Measurements from ENCODE around the gene HMG20B.
"Not testable (repeated sequence)": the region's sequence is repeated elsewhere in the genome, so short reads cannot be mapped to it uniquely, and the experiment has no call there.

Gene HMG20B

GRCh38 chr19:3580156-3580934 is 7.6 kb downstream of the HMG20B start:
- ATAC-seq (ENCODE audit: low read depth) (peak; percentile 47; the same call in 2 of the 3 replicates), DNase-seq (ENCODE audit: low spot score) (no peak)
- Histone ChIP-seq H3K9me3 (ENCODE audit: severe bottlenecking) (no peaks in the 10 kb centered on the region), H3K36me3 (ENCODE audit: low read depth) (peaks cover 3% of the 10 kb centered on the region), H3K27me3 (ENCODE audit: insufficient read depth, poor library complexity, severe bottlenecking) (peaks cover 7% of the 10 kb centered on the region), H3K4me3 (ENCODE audit: severe bottlenecking) (no peak overlapping the region), H3K4me1 (ENCODE audit: insufficient read depth, poor library complexity, severe bottlenecking) (no peaks in the 10 kb centered on the region), H3K27ac (ENCODE audit: poor library complexity, severe bottlenecking) (no peak overlapping the region)
- TF ChIP-seq CTCF (IDR thresholded peaks at IDR 0.05; ENCODE audit: poor library complexity, severe bottlenecking): no peak

DNA sequence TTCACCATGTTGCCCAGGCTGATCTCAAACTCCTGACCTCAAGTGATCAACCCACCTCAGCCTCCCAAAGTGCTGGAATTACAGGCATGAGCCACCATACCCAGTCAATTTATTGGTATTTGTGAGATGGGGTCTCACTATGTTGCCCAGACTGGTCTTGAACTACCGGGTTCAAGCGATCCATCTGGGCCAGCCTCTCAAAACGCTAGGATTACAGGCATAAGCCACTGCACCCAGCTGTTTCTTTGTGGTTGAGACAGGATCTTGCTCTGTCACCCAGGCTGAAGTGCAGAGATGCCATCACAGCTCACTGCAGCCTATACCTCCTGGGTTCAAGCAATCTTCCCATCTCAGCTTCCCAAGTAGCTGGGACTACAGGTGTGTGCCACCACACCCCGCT is 9.0 kb downstream of the HMG20B start:
- not testable (repeated sequence) for ATAC-seq (ENCODE audit: low read depth)

GRCh38 chr19:3584036-3584802 is 11.5 kb downstream of the HMG20B start:
- not testable (repeated sequence) for DNase-seq (ENCODE audit: low spot score); H3K36me3 ChIP-seq (ENCODE audit: low read depth); H3K27ac ChIP-seq (ENCODE audit: poor library complexity, severe bottlenecking); H3K9me3 ChIP-seq (ENCODE audit: severe bottlenecking); ATAC-seq (ENCODE audit: low read depth); H3K4me3 ChIP-seq (ENCODE audit: severe bottlenecking); H3K4me1 ChIP-seq (ENCODE audit: insufficient read depth, poor library complexity, severe bottlenecking)
- peaks cover 24% of the 10 kb centered on the region for H3K27me3 ChIP-seq (ENCODE audit: insufficient read depth, poor library complexity, severe bottlenecking)

More for the DNA sequence above, 9.0 kb downstream of the HMG20B start:
- not testable (repeated sequence) for H3K36me3 ChIP-seq (ENCODE audit: low read depth); H3K9me3 ChIP-seq (ENCODE audit: severe bottlenecking); H3K4me3 ChIP-seq (ENCODE audit: severe bottlenecking); H3K4me1 ChIP-seq (ENCODE audit: insufficient read depth, poor library complexity, severe bottlenecking); H3K27ac ChIP-seq (ENCODE audit: poor library complexity, severe bottlenecking); DNase-seq (ENCODE audit: low spot score)
- peaks cover 19% of the 10 kb centered on the region for H3K27me3 ChIP-seq (ENCODE audit: insufficient read depth, poor library complexity, severe bottlenecking)

- Histone ChIP-seq H3K9me3 (ENCODE audit: severe bottlenecking) (no peaks in the 10 kb centered on the region), H3K27me3 (ENCODE audit: insufficient read depth, poor library complexity, severe bottlenecking) (peaks cover 24% of the 10 kb centered on the region), H3K4me3 (ENCODE audit: severe bottlenecking) (no peak within 1 kb of the TSS), H3K36me3 (ENCODE audit: low read depth) (no peaks in the 10 kb centered on the region), H3K4me1 (ENCODE audit: insufficient read depth, poor library complexity, severe bottlenecking) (no peaks in the 10 kb centered on the region), H3K27ac (ENCODE audit: poor library complexity, severe bottlenecking) (no peak within 1 kb of the TSS)
- TF ChIP-seq CTCF (IDR thresholded peaks at IDR 0.05; ENCODE audit: poor library complexity, severe bottlenecking): no peak
- no peak for ATAC-seq (ENCODE audit: low read depth)
- no peak for DNase-seq (ENCODE audit: low spot score)
Measured at GRCh38 chr19:3585301-3586126, 12.8 kb downstream of the HMG20B start, which contains the start of gene GIPC3. Gene GIPC3, plus strand, starts transcription at chr19:3585478. Its CDS starts 120 bp downstream, at chr19:3585598.

DNA sequence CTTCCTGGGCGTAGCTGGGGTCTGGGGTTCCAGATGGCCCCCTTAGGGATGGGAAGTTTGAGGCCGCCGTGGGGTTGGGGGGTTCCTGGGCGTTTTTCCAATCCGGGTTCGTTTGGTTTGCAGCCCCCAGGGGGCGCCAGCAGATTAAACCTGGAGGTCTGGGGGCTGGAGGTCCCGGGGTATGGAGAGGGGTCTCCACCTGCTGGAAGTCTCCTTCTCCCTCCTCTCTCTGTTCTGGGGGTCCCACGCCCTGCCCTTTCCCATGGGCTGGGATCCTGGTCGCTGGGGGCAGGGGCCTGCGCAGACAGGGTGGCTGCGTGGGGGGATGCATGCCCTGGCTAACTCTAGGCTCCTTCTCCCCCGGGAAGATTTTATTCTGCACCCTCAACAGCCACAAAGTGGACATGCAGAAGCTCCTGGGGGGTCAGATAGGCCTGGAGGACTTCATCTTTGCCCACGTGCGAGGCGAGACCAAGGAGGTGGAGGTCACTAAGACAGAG is 13.4 kb downstream of the HMG20B start:
- no peak overlapping the region for H3K27ac ChIP-seq (ENCODE audit: poor library complexity, severe bottlenecking)
- H3K36me3 ChIP-seq (ENCODE audit: low read depth): no peaks in the 10 kb centered on the region
- H3K27me3 ChIP-seq (ENCODE audit: insufficient read depth, poor library complexity, severe bottlenecking): peaks cover 24% of the 10 kb centered on the region
- no peak for DNase-seq (ENCODE audit: low spot score)
- no peak overlapping the region for H3K4me3 ChIP-seq (ENCODE audit: severe bottlenecking)
- no peaks in the 10 kb centered on the region for H3K9me3 ChIP-seq (ENCODE audit: severe bottlenecking)
- no peak for ATAC-seq (ENCODE audit: low read depth)
- no peaks in the 10 kb centered on the region for H3K4me1 ChIP-seq (ENCODE audit: insufficient read depth, poor library complexity, severe bottlenecking)
- TF ChIP-seq CTCF (IDR thresholded peaks at IDR 0.05; ENCODE audit: poor library complexity, severe bottlenecking): peak; percentile 40
